ENCODE results near the gene ONECUT1. TPM values are rescaled to one million over a fixed set of nuclear protein-coding genes. Genes with fewer than 3 reads are reported as not detected.

The ONECUT1 gene
- total and polyA plus RNA-seq, 2 donors (not counting 3 experiments of a cell fraction or from before 2014, with no cell fraction given) = not detected

GRCh38 chr15:52806284-52806655 is 16.1 kb upstream of the ONECUT1 start:
- H3K9me1 ChIP-seq (replicated peaks; ENCODE audit: control insufficient read depth, extremely low read depth, insufficient read depth, low read length) = no peaks in the 10 kb centered on the region
- no peak for DNase-seq (ENCODE audit: low read depth, low spot score)
- H2AFZ ChIP-seq (ENCODE audit: low read depth, low read length) = no peak overlapping the region
- no peak for FAIRE-seq
- no peaks in the 10 kb centered on the region for H3K79me2 ChIP-seq (ENCODE audit: control insufficient read depth, insufficient read depth, low read length)
- no peak for TF ChIP-seq FOS (IDR thresholded peaks at IDR 0.05; ENCODE audit: borderline replicate concordance, insufficient read depth, low read length)
- TF ChIP-seq MYC (IDR thresholded peaks at IDR 0.05; ENCODE audit: low read depth, low read length) = no peak
- TF ChIP-seq JUN (IDR thresholded peaks at IDR 0.05; ENCODE audit: borderline replicate concordance, insufficient read depth, insufficient read length, low read depth) = no peak
- no peak for TF ChIP-seq MAX (IDR thresholded peaks at IDR 0.05; ENCODE audit: insufficient read depth, insufficient read length)
- TF ChIP-seq EZH2 (IDR thresholded peaks at IDR 0.05; ENCODE audit: borderline replicate concordance, low read depth, low read length, severe bottlenecking) = no peak
- TF ChIP-seq GATA2 (IDR thresholded peaks at IDR 0.05; ENCODE audit: insufficient read depth, insufficient read length, low read depth, low read length) = no peak
- TF ChIP-seq POLR2AphosphoS5 (IDR thresholded peaks at IDR 0.05; ENCODE audit: insufficient read depth, low read depth, low read length) = no peak
- no peak for TF ChIP-seq CTCF (IDR thresholded peaks at IDR 0.05; ENCODE audit: extremely low read depth in 1 of 2, insufficient read depth in 1 of 2, low read depth in 1 of 2, low read length in 2 of 2)
- no peak for TF ChIP-seq POLR2A (IDR thresholded peaks at IDR 0.05; ENCODE audit: low read depth, low read length)
- intact Hi-C loops (cut with micrococcal nuclease) (no loop called here), dilution Hi-C loops (cut with MboI; ENCODE audit: extremely low pct_ligation_motif_present, low sequenced_read_pairs) (no loop called here)
- POLR2A ChIA-PET = no interaction called here
- H3K4me2 ChIP-seq (ENCODE audit: insufficient read depth, low read length) = no peak overlapping the region
- CTCF ChIA-PET = no interaction called here
- peaks cover 8% of the 10 kb centered on the region for H3K4me1 ChIP-seq (ENCODE audit: control insufficient read depth, extremely low read depth, insufficient read depth, low read length)
- H3K27me3 ChIP-seq (ENCODE audit: control insufficient read depth in 2 of 2, insufficient read depth in 2 of 2, low read length in 2 of 2) = peaks cover 58 to 81% of the 10 kb centered on the region in 2 experiments
- no peaks in the 10 kb centered on the region for H3K9me3 ChIP-seq (replicated peaks; ENCODE audit: control insufficient read depth, insufficient read depth, low read length)
- H3K27ac ChIP-seq (ENCODE audit: insufficient read depth, low read depth, low read length) = no peak overlapping the region
- no TSS peak for BruUV-seq (replicated peaks)
- H3K36me3 ChIP-seq (ENCODE audit: control insufficient read depth in 2 of 2, extremely low read depth in 1 of 2, insufficient read depth in 2 of 2, low read length in 2 of 2) = no peaks in the 10 kb centered on the region
- no peak overlapping the region for H3K9ac ChIP-seq (replicated peaks; ENCODE audit: extremely low read depth, insufficient read depth, low read length)
- no peaks in the 10 kb centered on the region for H4K20me1 ChIP-seq (replicated peaks; ENCODE audit: control insufficient read depth, extremely low read depth, insufficient read depth, low read length)
- no peak overlapping the region for H3K4me3 ChIP-seq (replicated peaks in 1 of 3; ENCODE audit: insufficient read depth in 1 of 3, low read depth in 1 of 3, low read length in 3 of 3)

Data from endothelial cell of umbilical vein (primary cell).